Choroid plexus epithelial cell (primary cell): ENCODE measurements around the gene PDP2.

Source experiments
- DNase-seq: peaks from one replicate; pipeline ENCODE4 v3.0.0-alpha.2; 2010; ENCODE audit warnings: low read depth
- H3K4me3 ChIP-seq: 2 replicates; pipeline ENCODE4 v1.5.1; 2011; ENCODE audit warnings: low read depth, mild to moderate bottlenecking, control low read depth, low read length, moderate library complexity
- CTCF ChIP-seq: conservative IDR thresholded peaks from 2 replicates; pipeline ENCODE4 v1.5.1; 2011; ENCODE audit warnings: low read depth, mild to moderate bottlenecking, control low read depth, inconsistent platforms, low read length, moderate library complexity

Gene PDP2

DNA sequence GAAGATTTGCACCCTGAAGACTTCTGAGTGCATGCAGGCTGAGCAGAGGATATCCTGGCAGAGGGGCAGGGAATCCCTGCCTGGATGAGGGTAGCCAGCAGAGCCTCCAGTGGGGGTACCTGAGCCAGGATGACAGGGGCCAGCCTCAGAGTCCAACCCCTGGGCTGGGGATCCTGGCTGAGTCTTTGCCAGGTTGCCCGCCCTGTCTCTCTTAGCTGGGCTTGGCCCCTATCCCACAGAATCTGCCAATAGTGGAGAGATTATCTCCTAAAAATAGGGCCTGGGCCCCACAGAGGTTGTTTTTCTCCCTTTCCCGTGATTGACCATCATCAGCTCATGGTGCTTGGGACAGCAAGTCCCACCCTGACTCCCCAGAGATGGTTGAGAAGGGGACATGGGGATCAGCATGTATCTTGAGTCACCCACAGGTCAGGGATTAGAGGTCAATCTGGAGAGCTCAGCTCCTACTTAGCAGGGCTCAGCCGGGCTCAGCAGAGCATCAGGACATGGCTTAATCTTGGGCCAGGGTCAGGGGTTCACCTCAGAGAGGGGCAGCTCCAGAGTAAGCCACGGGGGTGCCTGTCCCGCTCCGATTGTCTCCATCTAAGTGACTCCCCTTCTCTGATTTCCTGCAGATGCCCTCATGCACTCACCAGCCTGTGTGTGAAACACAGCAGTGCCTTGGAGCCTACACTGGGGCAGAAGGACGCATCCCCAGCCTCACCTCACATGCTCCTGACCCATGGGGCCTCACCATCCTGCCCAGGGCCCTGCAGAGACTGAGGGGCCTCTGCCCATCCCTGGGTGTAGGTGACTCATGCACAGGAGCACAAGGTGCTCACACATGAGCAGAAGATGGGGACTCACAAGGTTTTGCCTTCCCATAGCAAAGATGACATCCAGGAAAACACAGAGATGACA lies 26.9 kb downstream of the PDP2 start:
- no peak for DNase-seq
- H3K4me3 ChIP-seq = no peak overlapping the region
- TF ChIP-seq CTCF = no peak

- TF ChIP-seq CTCF = no peak
- DNase-seq = no peak
- H3K4me3 ChIP-seq = no peak overlapping the region
Measured at GRCh38 chr16:66908116-66908515, 27.8 kb downstream of the PDP2 start.

- DNase-seq = no peak
- H3K4me3 ChIP-seq = no peak overlapping the region
- no peak for TF ChIP-seq CTCF
Measured at GRCh38 chr16:66908762-66909559, 28.6 kb downstream of the PDP2 start.

GRCh38 chr16:66910175-66910940 lies 30.0 kb downstream of the PDP2 start:
- no peak for TF ChIP-seq CTCF
- DNase-seq = no peak
- no peak overlapping the region for H3K4me3 ChIP-seq

- TF ChIP-seq CTCF = no peak
- H3K4me3 ChIP-seq = no peak overlapping the region
- no peak for DNase-seq
Measured at GRCh38 chr16:66911112-66911511, 30.8 kb downstream of the PDP2 start.

DNA sequence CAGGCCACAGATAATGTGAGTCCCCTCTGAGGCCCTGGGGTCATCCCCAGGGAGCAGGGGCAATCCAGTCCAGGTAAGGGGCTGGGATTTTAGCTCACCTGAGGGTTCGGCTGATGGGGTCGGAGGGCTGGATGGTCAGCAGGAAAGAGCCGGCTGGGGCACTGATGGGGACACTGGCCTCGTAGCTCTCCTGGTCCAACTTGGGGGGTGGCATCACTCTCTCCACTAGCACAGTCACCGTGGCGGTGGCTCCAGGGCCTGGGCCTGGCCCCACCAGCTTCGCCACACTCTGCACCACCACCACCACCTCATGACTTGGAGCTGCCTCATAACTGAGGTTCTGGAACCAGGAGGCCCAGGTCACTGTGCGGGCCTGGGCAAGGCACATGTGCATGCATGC lies 31.5 kb downstream of the PDP2 start:
- H3K4me3 ChIP-seq = no peak overlapping the region
- TF ChIP-seq CTCF = no peak
- DNase-seq = no peak
